Keratinocyte (primary cell): ENCODE data around the gene SDC1. TPM values are rescaled to one million over a fixed set of nuclear protein-coding genes. Genes with fewer than 3 reads are reported as not detected.
A peak's percentile ranks its signal among the peaks of the same experiment; 100 is the strongest.

Source experiments
- DNase-seq: peaks from one replicate; pipeline ENCODE4 v3.0.0-alpha.2; 2011; ENCODE audit warnings: low read depth, missing footprints, low spot score
- FAIRE-seq: peaks from 2 replicates; lab custom pipeline; 2011; peaks lifted over from hg19 to GRCh38; lab: Jason Lieb, UNC
- H2AFZ ChIP-seq: 2 replicates; pipeline ENCODE4 v1.6.0; 2012; ENCODE audit warnings: low read length, control low read depth, inconsistent platforms; ENCODE audit not compliant: control insufficient read depth
- H3K27ac ChIP-seq: 2 replicates; pipeline ENCODE4 v1.5.1; 2011; ENCODE audit warnings: low read length; ENCODE audit not compliant: control insufficient read depth, insufficient read depth
- H3K27me3 ChIP-seq: 3 replicates; pipeline ENCODE4 v1.6.0; 2011; ENCODE audit warnings: low read length; ENCODE audit not compliant: control insufficient read depth, insufficient read depth; ENCODE audit errors: extremely low read depth
- H3K36me3 ChIP-seq, 2 experiments: 2 replicates in 1 of 2; 3 replicates in 1 of 2; pipeline ENCODE4 v1.5.1; 2011; ENCODE audit warnings: low read length in 2 of 2, mild to moderate bottlenecking in 1 of 2; ENCODE audit not compliant: control insufficient read depth in 2 of 2, insufficient read depth in 2 of 2; ENCODE audit errors: extremely low read depth in 1 of 2
- H3K4me1 ChIP-seq: 3 replicates; pipeline ENCODE4 v1.5.1; 2011; ENCODE audit warnings: low read length; ENCODE audit not compliant: control insufficient read depth, insufficient read depth; ENCODE audit errors: extremely low read depth
- H3K4me2 ChIP-seq: 3 replicates; pipeline ENCODE4 v1.6.0; 2011; ENCODE audit warnings: low read depth, low read length; ENCODE audit not compliant: control insufficient read depth, insufficient read depth; ENCODE audit errors: extremely low read depth
- H3K4me3 ChIP-seq, 3 experiments: fragments of 200-600 bp in 1 of 3; sonication (generic) in 1 of 3; 2 replicates in 2 of 3; 3 replicates in 1 of 3; pipeline ENCODE4 v1.5.1; 2011 to 2016; ENCODE audit warnings: low read length in 3 of 3, mild to moderate bottlenecking in 3 of 3, control low read depth in 2 of 3, inconsistent platforms in 1 of 3, low read depth in 1 of 3, mixed read lengths in 1 of 3, mixed run types in 1 of 3, moderate library complexity in 1 of 3; ENCODE audit not compliant: control insufficient read depth in 2 of 3, insufficient read depth in 2 of 3; ENCODE audit errors: extremely low read depth in 1 of 3
- H3K79me2 ChIP-seq: 2 replicates; pipeline ENCODE4 v1.6.0; 2012; ENCODE audit warnings: low read length; ENCODE audit not compliant: control insufficient read depth, insufficient read depth
- H3K9ac ChIP-seq: 3 replicates; pipeline ENCODE4 v1.6.0; 2011; ENCODE audit warnings: low read length; ENCODE audit not compliant: control insufficient read depth, insufficient read depth; ENCODE audit errors: extremely low read depth
- H3K9me1 ChIP-seq: 3 replicates; pipeline ENCODE4 v1.6.0; 2011; ENCODE audit warnings: low read length; ENCODE audit not compliant: control insufficient read depth, insufficient read depth; ENCODE audit errors: extremely low read depth
- H3K9me3 ChIP-seq: 2 replicates; pipeline ENCODE4 v1.5.1; 2012; ENCODE audit warnings: low read depth, low read length; ENCODE audit not compliant: control insufficient read depth
- H4K20me1 ChIP-seq: 3 replicates; pipeline ENCODE4 v1.6.0; 2011; ENCODE audit warnings: low read length; ENCODE audit not compliant: control insufficient read depth, insufficient read depth; ENCODE audit errors: extremely low read depth
- EZH2 ChIP-seq: IDR thresholded peaks from one replicate; pipeline ENCODE4 v1.6.1; 2012; ENCODE audit warnings: inconsistent platforms, mild to moderate bottlenecking, low read length, moderate library complexity
- dilution Hi-C: fragments of 300-500 bp; cut with MboI; formaldehyde crosslinking; loops from one replicate; pipeline ENCODE4 v1.7.0; 2020; ENCODE audit warnings: low sequenced_read_pairs; ENCODE audit not compliant: extremely low pct_ligation_motif_present
- polyA plus RNA-seq, 5 experiments: library from polyadenylated mRNA; depleted of rRNA in 3 of 5; stranded (reverse) in 3 of 5; stranded (forward) in 1 of 5; unstranded in 1 of 5; fragments of >200 nt; gene quantifications; 1 replicate in 1 of 5; 2 replicates in 3 of 5; 3 replicates in 1 of 5; pipeline versions ENCODE4 v1.2.1 to v1.2.3, GENCODE V29; 2011 to 2012; ENCODE audit warnings: missing spikeins in 2 of 5, low read depth in 1 of 5, low replicate concordance in 1 of 5
- TF ChIP-seq, protein P1 (sequence below), 3 experiments: IDR thresholded peaks in 1 of 3; conservative IDR thresholded peaks in 1 of 3; optimal IDR thresholded peaks in 1 of 3; 2 replicates in 2 of 3; 3 replicates in 1 of 3; pipeline versions ENCODE3 to v1.5.1; 2011; ENCODE audit warnings: low read length in 3 of 3, mild to moderate bottlenecking in 3 of 3, moderate library complexity in 2 of 3, control low read depth in 1 of 3, inconsistent platforms in 1 of 3; ENCODE audit not compliant: insufficient read depth in 2 of 3; ENCODE audit errors: extremely low read depth in 1 of 3

SDC1 gene
- polyA plus RNA-seq, 1 donor (not counting 4 experiments of a cell fraction or from before 2014, with no cell fraction given): 696 TPM

DNA sequence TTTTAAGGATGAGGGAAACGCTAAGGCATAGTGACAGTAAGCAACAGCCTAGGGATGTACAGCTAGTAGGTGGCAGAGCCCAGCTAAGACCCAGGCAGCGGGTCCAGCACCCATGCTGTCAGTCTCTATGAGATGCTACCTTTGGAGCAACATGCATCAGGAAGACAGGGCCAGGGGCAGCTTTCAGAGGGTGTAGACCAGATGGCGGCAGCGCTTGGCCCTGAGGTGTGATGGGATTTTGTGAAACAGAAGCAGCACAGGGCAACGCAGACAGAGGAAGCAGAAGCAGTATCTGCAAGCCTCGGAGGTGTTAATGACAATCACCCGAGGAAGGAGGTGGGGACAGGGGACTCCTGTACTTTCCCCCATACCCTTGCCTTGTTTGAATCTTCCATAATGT is 43.2 kb downstream of the SDC1 start:
- Histone ChIP-seq H3K4me2 (no peak overlapping the region), H2AFZ (no peak overlapping the region), H4K20me1 (no peaks in the 10 kb centered on the region), H3K79me2 (no peaks in the 10 kb centered on the region), H3K36me3 (no peaks in the 10 kb centered on the region), H3K9me1 (no peaks in the 10 kb centered on the region), H3K9me3 (no peaks in the 10 kb centered on the region), H3K27ac (peak overlapping the region; percentile 53), H3K4me1 (peaks cover 76% of the 10 kb centered on the region), H3K4me3 (no peak overlapping the region), H3K27me3 (no peaks in the 10 kb centered on the region), H3K9ac (no peak overlapping the region)
- no peak for DNase-seq
- FAIRE-seq: no peak
- TF ChIP-seq, protein P1, sequence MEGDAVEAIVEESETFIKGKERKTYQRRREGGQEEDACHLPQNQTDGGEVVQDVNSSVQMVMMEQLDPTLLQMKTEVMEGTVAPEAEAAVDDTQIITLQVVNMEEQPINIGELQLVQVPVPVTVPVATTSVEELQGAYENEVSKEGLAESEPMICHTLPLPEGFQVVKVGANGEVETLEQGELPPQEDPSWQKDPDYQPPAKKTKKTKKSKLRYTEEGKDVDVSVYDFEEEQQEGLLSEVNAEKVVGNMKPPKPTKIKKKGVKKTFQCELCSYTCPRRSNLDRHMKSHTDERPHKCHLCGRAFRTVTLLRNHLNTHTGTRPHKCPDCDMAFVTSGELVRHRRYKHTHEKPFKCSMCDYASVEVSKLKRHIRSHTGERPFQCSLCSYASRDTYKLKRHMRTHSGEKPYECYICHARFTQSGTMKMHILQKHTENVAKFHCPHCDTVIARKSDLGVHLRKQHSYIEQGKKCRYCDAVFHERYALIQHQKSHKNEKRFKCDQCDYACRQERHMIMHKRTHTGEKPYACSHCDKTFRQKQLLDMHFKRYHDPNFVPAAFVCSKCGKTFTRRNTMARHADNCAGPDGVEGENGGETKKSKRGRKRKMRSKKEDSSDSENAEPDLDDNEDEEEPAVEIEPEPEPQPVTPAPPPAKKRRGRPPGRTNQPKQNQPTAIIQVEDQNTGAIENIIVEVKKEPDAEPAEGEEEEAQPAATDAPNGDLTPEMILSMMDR (optimal IDR thresholded peaks at IDR 0.05 in 1 of 3, IDR thresholded peaks at IDR 0.05 in 1 of 3, conservative IDR thresholded peaks at IDR 0.05 in 1 of 3; ENCODE audit: extremely low read depth in 1 of 3, insufficient read depth in 2 of 3, low read length in 3 of 3): no peak
- no peak for TF ChIP-seq EZH2
- dilution Hi-C loops: no loop called here

DNA sequence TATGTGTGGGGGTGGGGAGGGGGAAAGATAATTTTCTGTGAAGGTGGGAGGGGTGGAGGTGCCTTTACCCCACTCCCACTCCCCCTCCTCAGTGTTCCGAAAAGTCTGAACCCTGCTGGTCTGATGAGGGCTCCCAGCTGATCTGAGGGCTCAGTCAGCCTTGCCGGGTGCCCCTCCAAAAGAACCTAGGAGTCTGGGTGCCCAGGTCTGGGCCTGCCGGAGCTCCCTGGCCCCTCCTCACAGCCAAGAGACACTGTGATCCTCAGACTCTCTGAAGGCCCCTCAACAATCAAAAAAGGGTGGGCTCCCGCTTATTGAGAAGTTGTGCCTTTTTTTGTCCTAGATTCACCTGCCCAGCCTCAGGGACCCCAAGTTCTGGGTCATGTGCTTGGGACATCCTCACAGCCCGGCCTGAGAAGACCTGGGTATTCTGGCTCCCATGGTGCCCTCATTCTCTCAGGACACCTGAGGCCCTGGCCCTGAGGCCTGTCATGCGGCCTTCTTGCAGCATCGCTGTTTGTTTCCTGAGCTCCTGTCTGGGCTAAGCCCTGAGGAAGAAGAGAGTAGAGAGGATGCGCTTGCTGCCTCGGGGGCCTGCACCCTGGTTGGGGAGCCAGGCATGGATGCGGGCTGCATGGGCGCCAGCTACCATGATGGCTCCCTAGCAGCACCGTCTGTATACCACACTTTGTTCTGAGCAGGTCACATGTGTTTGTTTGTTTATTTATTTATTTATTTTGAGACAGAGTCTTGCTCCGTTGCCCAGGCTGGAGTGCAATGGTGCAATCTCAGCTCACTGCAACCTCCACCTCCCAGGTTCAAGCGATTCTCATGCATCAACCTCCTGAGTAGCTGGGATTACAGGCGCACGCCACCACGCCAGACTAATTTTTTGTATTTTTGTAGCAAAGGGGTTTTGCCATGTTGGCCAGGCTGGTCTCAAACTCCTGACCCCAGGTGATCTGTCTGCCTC is 44.0 kb downstream of the SDC1 start:
- DNase-seq (no peak), FAIRE-seq (no peak)
- Histone ChIP-seq H2AFZ (no peak overlapping the region), H3K27ac (no peak overlapping the region), H3K9ac (no peak overlapping the region), H3K9me1 (no peaks in the 10 kb centered on the region), H3K4me2 (no peak overlapping the region), H3K27me3 (no peaks in the 10 kb centered on the region), H3K4me1 (peaks cover 72% of the 10 kb centered on the region), H3K79me2 (no peaks in the 10 kb centered on the region), H3K4me3 (no peak overlapping the region), H3K36me3 (no peaks in the 10 kb centered on the region), H3K9me3 (no peaks in the 10 kb centered on the region), H4K20me1 (no peaks in the 10 kb centered on the region)
- dilution Hi-C loops: no loop called here
- TF ChIP-seq, protein P1 (optimal IDR thresholded peaks at IDR 0.05 in 1 of 3, IDR thresholded peaks at IDR 0.05 in 1 of 3, conservative IDR thresholded peaks at IDR 0.05 in 1 of 3; ENCODE audit: extremely low read depth in 1 of 3, insufficient read depth in 2 of 3, low read length in 3 of 3): no peak
- no peak for TF ChIP-seq EZH2
